ENCODE measurements around the gene VAV1. TPM values are rescaled to one million over a fixed set of nuclear protein-coding genes. Genes with fewer than 3 reads are reported as not detected.
A peak's percentile ranks its signal among the peaks of the same experiment; 100 is the strongest.
"Not testable (repeated sequence)": the region's sequence is repeated elsewhere in the genome, so short reads cannot be mapped to it uniquely, and the experiment has no call there.

Gene VAV1
- polyA plus RNA-seq, 2 of the 4 experiments (the other 2 are of a cell fraction) = 5.6 to 7.5 TPM

GRCh38 chr19:6769006-6769619, 3.4 kb upstream of the VAV1 start:
- Histone ChIP-seq H3K9me3 (no peaks in the 10 kb centered on the region), H3K4me3 (no peak overlapping the region), H3K4me1 (peaks cover 22% of the 10 kb centered on the region), H3K4me2 (no peak overlapping the region), H3K27ac (no peak overlapping the region)
- no peak for ATAC-seq
- TF ChIP-seq NPAS2 (CRISPR knock-in tag; IDR thresholded peaks at IDR 0.05; ENCODE audit: borderline replicate concordance) (no peak), CTCF (IDR thresholded peaks at IDR 0.05) (peak; percentile 26; the same call in 1 of the 3 replicates), TP53 (CRISPR knock-in tag; IDR thresholded peaks at IDR 0.05) (no peak), RAD21 (conservative IDR thresholded peaks at IDR 0.05 in 1 of 2, IDR thresholded peaks at IDR 0.05 in 1 of 2) (peak; percentile 24 to 45; a peak in 1 of 5 replicates), SMC3 (IDR thresholded peaks at IDR 0.05) (peak; percentile 29; the same call in 1 of the 3 replicates), HDAC2 (IDR thresholded peaks at IDR 0.05) (peak; percentile 57; the same call in 1 of the 2 replicates), KDM1A (IDR thresholded peaks at IDR 0.05; ENCODE audit: low read depth) (0 out of 2 replicates have a peak, but pooled peaks have one; percentile 69), CHD2 (IDR thresholded peaks at IDR 0.05; ENCODE audit: low read length, partially characterized antibody) (no peak)
- WGBS (ENCODE audit: missing lambda C conversion rate) = 55% methylated on average over 11 of the region's 11 CpGs
- POLR2A ChIA-PET = no interaction called here
- no peak for FAIRE-seq
- CTCF ChIA-PET = interaction anchor here (0.6 to 4.8 kb wide), 12 partner anchors 10 to 311 kb away, joined by 3 to 20 read pairs (median 4); partner anchors contain the start of gene GPR108
- DNase-seq (ENCODE audit: low read depth in 1 of 2, low spot score in 1 of 2) = peak in 1 of 2 experiments; percentile 46

GRCh38 chr19:6771648-6772027, 870 bp upstream of the VAV1 start:
- H3K4me2 ChIP-seq; H3K4me3 ChIP-seq; H3K27ac ChIP-seq; FAIRE-seq; ATAC-seq; H3K4me1 ChIP-seq; H3K9me3 ChIP-seq; POLR2A ChIA-PET; DNase-seq (ENCODE audit: low read depth in 1 of 2, low spot score in 1 of 2): not testable (repeated sequence)
- CTCF ChIA-PET = interaction anchor here (1.1 to 4.8 kb wide), 3 partner anchors 33 to 92 kb away, joined by 4 to 20 read pairs (median 6); partner anchors contain the start of gene GPR108
- WGBS (ENCODE audit: missing lambda C conversion rate) = 86% methylated on average over 7 of the region's 7 CpGs

GRCh38 chr19:6772866-6773322, 386 bp downstream of the VAV1 start:
- WGBS (ENCODE audit: missing lambda C conversion rate) = 83% methylated on average over 3 of the region's 14 CpGs
- Histone ChIP-seq H3K4me2 (no peak overlapping the region), H3K9me3 (no peaks in the 10 kb centered on the region), H3K4me1 (peaks cover 5% of the 10 kb centered on the region; the same call in 1 of the 3 replicates), H3K27ac (peak overlapping the region in 1 of 2 experiments; percentile 18; a peak in 2 of 6 replicates), H3K4me3 (no peak overlapping the region)
- CTCF ChIA-PET = interaction anchor here (0.6 to 4.8 kb wide), 6 partner anchors 28 to 471 kb away, joined by 3 to 20 read pairs (median 4); partner anchors contain the start of gene GPR108
- DNase-seq (ENCODE audit: low read depth in 1 of 2, low spot score in 1 of 2) = no peak
- no peak for FAIRE-seq
- POLR2A ChIA-PET = no interaction called here
- ATAC-seq = no peak
- TF ChIP-seq POLR2AphosphoS2 (conservative IDR thresholded peaks at IDR 0.05; ENCODE audit: low read length) (no peak), GATA3 (IDR thresholded peaks at IDR 0.05; ENCODE audit: borderline replicate concordance) (no peak), HMGXB4 (CRISPR knock-in tag; IDR thresholded peaks at IDR 0.05; ENCODE audit: borderline replicate concordance) (no peak), BCL3 (IDR thresholded peaks at IDR 0.05) (no peak), KDM1A (IDR thresholded peaks at IDR 0.05; ENCODE audit: low read depth) (no peak), TP53 (CRISPR knock-in tag; IDR thresholded peaks at IDR 0.05) (no peak), TFCP2L1 (CRISPR knock-in tag; IDR thresholded peaks at IDR 0.05) (no peak), MYC (IDR thresholded peaks at IDR 0.05; ENCODE audit: borderline replicate concordance, low read length) (no peak), HOXB13 (CRISPR knock-in tag; IDR thresholded peaks at IDR 0.05; ENCODE audit: low read depth) (no peak), HEYL (CRISPR knock-in tag; IDR thresholded peaks at IDR 0.05) (no peak), ZSCAN20 (CRISPR knock-in tag; IDR thresholded peaks at IDR 0.05) (no peak), ZC3H11A (IDR thresholded peaks at IDR 0.05) (no peak), CEBPB (IDR thresholded peaks at IDR 0.05) (no peak), MAZ (IDR thresholded peaks at IDR 0.05; ENCODE audit: borderline replicate concordance, low read depth, low read length) (no peak)

Measured in A549 (cell line).